GM18873 (cell line): ENCODE measurements around the gene CCDC148.
"Not testable (repeated sequence)": the region's sequence is repeated elsewhere in the genome, so short reads cannot be mapped to it uniquely, and the experiment has no call there.

Experiments used
- ATAC-seq: cut with Tn5 transposase; IDR thresholded peaks from one replicate; pipeline ENCODE4 v1.9.1; 2021; ENCODE audit warnings: mild to moderate bottlenecking, moderate library complexity, moderate number of reproducible peaks; ENCODE audit not compliant: unreplicated experiment, low FRiP score

CCDC148 gene

GRCh38 chr2:158310407-158310806 is 146.1 kb downstream of the CCDC148 start:
- ATAC-seq, result not testable (repeated sequence)

DNA sequence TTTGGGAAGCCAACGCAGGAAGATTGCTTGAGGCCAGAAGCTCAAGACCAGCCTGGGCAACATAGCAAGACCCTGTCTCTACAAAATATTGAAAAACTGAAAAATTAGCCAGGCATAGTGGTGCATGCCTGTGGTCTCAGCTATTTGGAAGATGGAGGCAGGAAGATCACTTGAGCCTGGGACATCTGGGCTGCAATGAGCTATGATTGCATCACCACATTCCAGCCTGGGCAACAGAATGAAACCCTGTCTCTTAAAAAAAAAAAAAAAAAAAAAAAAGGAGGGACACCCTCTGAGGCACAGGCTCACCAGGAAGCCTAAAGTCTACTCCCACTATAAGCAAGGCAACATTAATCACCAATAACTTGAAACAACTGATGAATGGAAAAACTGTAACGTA is 151.1 kb downstream of the CCDC148 start:
- no peak for ATAC-seq

GRCh38 chr2:158300394-158300793 is 156.2 kb downstream of the CCDC148 start:
- no peak for ATAC-seq

DNA sequence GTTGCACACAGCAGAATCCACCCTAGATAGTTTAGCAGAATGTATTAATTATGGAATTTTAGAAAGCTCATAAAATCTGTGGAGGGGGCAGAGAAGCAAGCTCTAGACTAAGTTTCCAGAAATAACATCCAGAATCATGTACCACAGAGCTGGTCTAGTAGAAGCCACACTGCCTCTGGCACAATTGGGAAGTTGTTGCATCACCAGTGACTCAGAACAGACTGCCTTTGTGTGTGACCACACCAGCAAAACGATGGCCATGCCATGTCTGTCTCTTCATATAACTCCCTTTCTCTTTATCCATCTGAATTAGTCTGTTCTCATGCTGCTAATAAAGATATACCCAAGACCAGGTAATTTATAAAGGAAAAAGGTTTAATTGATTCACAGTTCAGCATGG is 158.9 kb downstream of the CCDC148 start:
- no peak for ATAC-seq

- no peak for ATAC-seq
Observed at GRCh38 chr2:158297120-158297519, 159.4 kb downstream of the CCDC148 start.

DNA sequence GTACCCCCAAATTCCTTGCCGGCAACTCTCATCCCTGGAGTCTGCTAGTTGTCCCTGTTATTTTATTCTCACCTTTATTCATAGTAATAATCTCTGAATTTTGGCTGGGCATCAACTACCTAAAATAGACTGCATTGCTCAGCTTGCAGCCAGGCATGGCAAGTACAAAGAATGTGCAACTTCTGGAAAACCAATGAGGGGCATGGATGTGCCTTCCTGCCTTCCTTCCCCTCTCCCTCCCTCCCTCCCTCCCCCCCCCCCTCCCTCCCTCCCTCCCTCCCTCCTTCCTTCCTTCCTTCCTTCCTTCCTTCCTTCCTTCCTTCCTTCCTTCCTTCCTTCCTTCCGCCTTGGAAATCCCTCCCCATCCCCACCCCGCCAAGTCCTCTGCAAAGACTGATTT is 162.8 kb downstream of the CCDC148 start:
- no peak for ATAC-seq

DNA sequence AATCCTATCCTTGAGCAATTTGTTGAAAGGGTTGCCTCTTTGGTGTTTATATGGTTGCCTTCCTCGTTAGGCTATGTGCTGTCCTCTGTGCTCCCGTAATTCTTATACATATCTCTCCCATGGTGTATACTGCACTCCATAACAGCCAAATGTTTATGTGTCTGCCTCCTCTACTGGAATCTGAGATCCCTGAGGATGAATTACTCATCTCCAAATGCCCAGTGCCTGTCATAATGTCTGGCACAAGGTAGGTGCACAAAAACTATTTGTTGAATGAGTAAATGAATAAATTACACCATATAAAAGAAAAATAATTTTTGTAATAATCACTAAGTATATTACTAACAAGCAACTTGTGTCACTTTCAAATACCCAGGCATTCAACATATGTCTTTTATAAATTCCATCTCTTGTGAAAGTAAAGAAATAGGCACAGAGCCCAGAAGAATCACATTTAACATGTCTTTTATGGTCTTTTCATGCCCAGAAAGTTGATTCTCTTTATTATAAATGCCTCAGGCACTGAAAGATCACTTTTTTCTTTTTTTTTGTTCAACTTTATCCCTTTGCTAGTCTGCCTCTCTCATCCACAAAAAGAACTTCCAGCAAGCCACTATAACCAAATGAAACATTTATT is 164.9 kb downstream of the CCDC148 start:
- ATAC-seq, result no peak

GRCh38 chr2:158290225-158290624 is 166.3 kb downstream of the CCDC148 start:
- no peak for ATAC-seq

GRCh38 chr2:158276619-158277471 is 179.7 kb downstream of the CCDC148 start:
- no peak for ATAC-seq

DNA sequence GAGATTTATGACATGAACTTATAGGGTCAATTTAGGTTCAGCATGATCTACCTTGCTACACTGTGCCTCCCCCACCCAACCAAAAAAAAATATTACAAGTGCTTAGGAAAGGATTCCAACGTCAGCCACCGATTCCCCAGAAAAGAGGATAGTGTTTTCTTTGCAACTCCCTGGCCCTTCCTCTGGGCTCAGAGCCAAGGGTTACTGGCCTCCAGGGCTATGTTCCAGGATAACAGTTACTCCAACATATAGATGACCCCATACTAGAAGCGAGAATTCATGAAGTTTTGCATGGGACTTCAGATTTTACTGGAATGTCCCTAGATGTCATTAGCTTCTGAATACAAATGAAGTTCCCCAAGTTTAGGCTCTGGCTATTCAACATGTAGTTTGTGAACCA is 182.8 kb downstream of the CCDC148 start:
- no peak for ATAC-seq

- ATAC-seq, result no peak
Observed at GRCh38 chr2:158270536-158270935, 186.0 kb downstream of the CCDC148 start.

- ATAC-seq, result no peak
Observed at GRCh38 chr2:158269143-158269542, 187.4 kb downstream of the CCDC148 start.

DNA sequence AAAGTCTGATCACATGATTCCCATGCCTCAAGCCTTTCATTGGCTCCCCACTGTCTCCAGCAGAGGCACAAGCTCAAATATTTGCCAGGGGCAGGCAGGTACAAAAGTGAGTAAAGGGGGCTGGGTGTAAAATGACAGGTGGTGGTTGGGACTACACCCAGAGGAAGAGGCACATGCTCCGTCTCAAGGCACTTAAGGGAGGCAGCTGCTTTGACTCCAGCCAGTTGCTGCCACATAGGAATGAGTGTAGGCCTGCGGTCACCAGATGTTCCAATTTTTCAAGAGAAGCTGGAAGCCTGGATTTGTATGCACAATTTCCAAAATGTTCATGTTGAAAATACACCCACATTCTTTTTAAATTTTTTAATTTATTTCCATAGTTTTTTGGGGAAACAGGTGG is 190.4 kb downstream of the CCDC148 start:
- ATAC-seq, result no peak

DNA sequence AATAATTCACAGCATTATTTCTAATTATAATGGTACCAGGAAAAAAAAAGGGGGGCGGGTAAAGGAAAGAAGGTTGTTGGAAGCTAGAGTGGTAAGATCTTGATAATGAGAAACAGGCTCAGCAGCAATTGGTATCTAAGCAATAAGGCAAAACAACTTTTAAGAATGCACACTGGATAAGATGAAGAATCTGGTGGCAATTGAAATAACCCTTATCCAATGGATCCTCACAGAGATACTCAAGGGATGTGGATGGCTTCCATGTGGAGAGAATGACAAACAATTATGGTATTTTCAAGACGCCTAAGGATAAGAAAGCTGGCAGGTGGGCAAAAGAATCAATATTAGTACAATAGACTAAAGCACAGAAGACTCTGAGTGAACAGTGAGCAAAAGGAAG is 201.3 kb downstream of the CCDC148 start:
- no peak for ATAC-seq

DNA sequence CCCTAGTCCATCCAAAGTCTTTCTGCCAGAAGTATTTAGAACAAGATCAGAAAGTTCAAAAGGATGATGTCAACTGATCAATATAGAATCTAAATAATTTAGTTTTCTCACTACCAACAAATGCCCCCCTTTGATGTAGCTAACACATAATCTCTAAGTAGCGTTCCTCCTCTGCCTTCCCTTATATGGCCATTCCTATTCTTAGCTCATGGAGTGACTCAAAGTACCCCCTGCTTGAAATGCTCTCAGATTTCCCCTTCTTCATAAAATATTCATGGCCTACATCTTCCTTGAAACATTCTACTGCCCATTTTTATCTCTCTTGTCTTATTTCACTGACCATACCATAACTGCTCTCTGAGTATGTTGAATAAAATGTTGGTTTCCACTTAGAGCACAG is 203.4 kb downstream of the CCDC148 start:
- no peak for ATAC-seq

- no peak for ATAC-seq
Observed at GRCh38 chr2:158251356-158251755, 205.2 kb downstream of the CCDC148 start.

DNA sequence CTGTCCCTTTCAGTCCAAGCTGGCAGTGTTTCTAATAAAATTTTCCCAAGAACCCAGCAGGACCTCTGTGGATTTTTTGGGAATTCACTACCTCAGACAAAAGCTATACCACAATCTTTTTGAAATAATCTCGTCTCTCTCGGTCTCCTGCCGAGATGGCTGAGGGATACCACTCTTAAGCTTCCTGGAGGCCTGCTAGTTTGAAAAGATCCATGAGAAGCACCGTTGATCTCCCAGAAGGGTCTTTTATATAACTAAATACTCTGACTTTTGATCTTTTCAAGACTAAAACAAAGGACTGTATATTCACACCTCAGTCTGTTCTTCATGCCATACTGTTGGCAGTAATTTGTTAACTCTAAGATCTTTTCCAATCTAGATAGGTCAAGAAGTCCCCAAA is 213.2 kb downstream of the CCDC148 start:
- ATAC-seq, result no peak

GRCh38 chr2:158242280-158242679 is 214.3 kb downstream of the CCDC148 start:
- ATAC-seq, result no peak

DNA sequence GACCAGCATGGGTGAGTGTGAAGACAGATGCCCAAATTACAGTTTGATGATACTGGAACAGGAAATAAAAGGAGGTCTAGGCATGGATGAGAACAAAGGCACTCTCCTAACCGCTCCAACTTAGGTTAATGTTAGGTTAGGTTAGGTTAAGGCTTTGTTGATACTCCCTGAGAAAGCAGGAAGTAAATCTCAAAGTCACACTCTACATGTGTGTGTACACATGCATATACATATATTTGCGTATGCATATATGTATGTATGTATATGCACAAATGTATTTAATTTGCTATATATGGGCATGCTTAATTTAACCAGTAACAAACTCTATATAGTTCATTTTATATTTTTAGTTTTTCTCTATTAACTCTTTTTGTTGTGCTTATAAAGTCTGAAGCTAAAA is 215.6 kb downstream of the CCDC148 start:
- ATAC-seq, result no peak

DNA sequence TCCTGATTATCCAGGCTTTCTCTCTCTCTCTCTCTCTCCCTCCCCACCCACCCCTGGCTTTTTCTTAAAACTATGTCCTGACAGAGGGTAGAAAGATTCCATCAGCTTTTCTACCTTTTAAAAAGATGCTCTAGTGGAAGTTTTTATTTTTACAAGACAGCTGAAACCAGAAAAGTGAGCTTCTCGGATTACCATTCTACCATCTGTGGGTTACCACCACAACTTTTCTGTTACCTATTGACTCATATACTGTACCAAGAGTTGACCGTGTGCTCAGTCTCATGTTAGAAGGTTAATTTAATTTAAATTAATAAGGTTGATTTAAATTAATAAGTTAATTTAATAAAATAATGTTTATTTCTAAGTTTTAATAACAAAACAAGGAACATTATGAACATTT is 217.3 kb downstream of the CCDC148 start:
- ATAC-seq, result no peak

- ATAC-seq, result no peak
Observed at GRCh38 chr2:158234497-158234896, 222.1 kb downstream of the CCDC148 start.

GRCh38 chr2:158232476-158232875 is 224.1 kb downstream of the CCDC148 start:
- ATAC-seq, result no peak
